H1 (cell line): Measurements from ENCODE around the gene DOCK8. TPM values are rescaled to one million over a fixed set of nuclear protein-coding genes. Genes with fewer than 3 reads are reported as not detected.

Source experiments
- CTCF ChIA-PET: fragments of 300-600 bp; sonication (Branson Sonifier 250); formaldehyde crosslinking; loops from one replicate; lab custom pipeline; 2021; ENCODE audit not compliant: partially characterized antibody; lab: Charles Lee
- POLR2A ChIA-PET: fragments of 300-600 bp; sonication (Branson Sonifier 250); formaldehyde crosslinking; loops from one replicate; lab custom pipeline; 2021; ENCODE audit warnings: inconsistent platforms; ENCODE audit not compliant: partially characterized antibody; lab: Charles Lee
- DNase-seq, 2 experiments: peaks; one replicate each; pipeline versions ENCODE4 v3.0.0 to v3.0.0-alpha.2; 2010 to 2022; ENCODE audit warnings: low spot score in 2 of 2, low read depth in 1 of 2, mixed read lengths in 1 of 2
- FAIRE-seq: peaks from 2 replicates; lab custom pipeline; 2011; peaks lifted over from hg19 to GRCh38; lab: Jason Lieb, UNC
- H2AFZ ChIP-seq: 2 replicates; pipeline ENCODE4 v1.8.1; 2012; ENCODE audit warnings: low read length, inconsistent platforms
- H2AK5ac ChIP-seq: 2 replicates; pipeline ENCODE4 v1.6.1; 2013; ENCODE audit warnings: low read depth, low read length
- H2BK120ac ChIP-seq: replicated peaks from 2 replicates; pipeline ENCODE3; 2013; ENCODE audit warnings: low read depth, low read length, inconsistent platforms
- H2BK12ac ChIP-seq: 2 replicates; pipeline ENCODE4 v1.6.1; 2013; ENCODE audit warnings: low read depth, low read length
- H2BK15ac ChIP-seq: 2 replicates; pipeline ENCODE4 v1.6.1; 2013; ENCODE audit warnings: low read length
- H2BK20ac ChIP-seq: 2 replicates; pipeline ENCODE4 v1.6.1; 2013; ENCODE audit warnings: low read length
- H2BK5ac ChIP-seq: 2 replicates; pipeline ENCODE4 v1.6.1; 2013; ENCODE audit warnings: low read depth, low read length
- H3K14ac ChIP-seq: 2 replicates; pipeline ENCODE4 v1.6.1; 2013; ENCODE audit warnings: inconsistent platforms; ENCODE audit not compliant: insufficient read length
- H3K18ac ChIP-seq: 2 replicates; pipeline ENCODE4 v1.6.1; 2013; ENCODE audit warnings: low read length; ENCODE audit errors: extremely low read depth
- H3K23ac ChIP-seq: 2 replicates; pipeline ENCODE4 v1.6.1; 2013; ENCODE audit warnings: inconsistent platforms; ENCODE audit not compliant: insufficient read length
- H3K23me2 ChIP-seq: 2 replicates; pipeline ENCODE4 v1.6.1; 2013; ENCODE audit warnings: low read depth, low read length
- H3K27ac ChIP-seq: 2 replicates; pipeline ENCODE4 v1.6.1; 2011; ENCODE audit warnings: low read depth, low read length, inconsistent platforms
- H3K27me3 ChIP-seq, 4 experiments: replicated peaks in 1 of 4; 1 replicate in 1 of 4; 2 replicates in 3 of 4; pipeline versions ENCODE4 v1.6.1 to v1.8.1; 2011 to 2013; ENCODE audit warnings: low read length in 3 of 4, mild to moderate bottlenecking in 3 of 4, inconsistent platforms in 2 of 4, mixed read lengths in 2 of 4, moderate library complexity in 1 of 4; ENCODE audit not compliant: control insufficient read depth in 3 of 4, insufficient read depth in 3 of 4; ENCODE audit errors: extremely low read depth in 1 of 4
- H3K36me3 ChIP-seq, 4 experiments: 2 replicates each; pipeline versions ENCODE4 v1.6.1 to v1.8.1; 2011 to 2013; ENCODE audit warnings: mild to moderate bottlenecking in 4 of 4, low read length in 3 of 4, moderate library complexity in 2 of 4, control low read depth in 1 of 4, inconsistent platforms in 1 of 4; ENCODE audit not compliant: insufficient read depth in 4 of 4, control insufficient read depth in 2 of 4
- H3K4ac ChIP-seq: replicated peaks from 2 replicates; pipeline ENCODE3; 2013; ENCODE audit warnings: low read length, low read depth, mixed read lengths, inconsistent platforms; ENCODE audit not compliant: insufficient read length
- H3K4me1 ChIP-seq, 4 experiments: replicated peaks in 1 of 4; 1 replicate in 1 of 4; 2 replicates in 3 of 4; pipeline versions ENCODE4 v1.6.1 to v1.8.1; 2011 to 2013; ENCODE audit warnings: low read length in 3 of 4, inconsistent platforms in 2 of 4, mixed read lengths in 1 of 4; ENCODE audit not compliant: insufficient read depth in 4 of 4, control insufficient read depth in 3 of 4
- H3K4me2 ChIP-seq, 2 experiments: 2 replicates each; pipeline versions ENCODE4 v1.6.1 to v1.8.1; 2011 to 2013; ENCODE audit warnings: low read depth in 2 of 2, low read length in 2 of 2, control low read depth in 1 of 2, inconsistent platforms in 1 of 2, mild to moderate bottlenecking in 1 of 2; ENCODE audit not compliant: insufficient read depth in 1 of 2
- H3K4me3 ChIP-seq, 4 experiments: fragments of 200-600, 300-600 bp in 1 of 4; sonication (generic), shearing (Covaris generic), sonication (Bioruptor Twin) in 1 of 4; 2 replicates each; pipeline versions ENCODE4 v1.5.1 to v1.8.1; 2011 to 2016; ENCODE audit warnings: low read length in 4 of 4, low read depth in 3 of 4, control low read depth in 2 of 4, inconsistent platforms in 2 of 4, mild to moderate bottlenecking in 2 of 4, mixed read lengths in 1 of 4, moderate library complexity in 1 of 4; ENCODE audit not compliant: insufficient read depth in 2 of 4; ENCODE audit errors: extremely low read depth in 1 of 4
- H3K56ac ChIP-seq: replicated peaks from 2 replicates; pipeline ENCODE3; 2013; ENCODE audit warnings: low read depth, mild to moderate bottlenecking, mixed read lengths, low read length, inconsistent platforms; ENCODE audit not compliant: insufficient read length
- H3K79me1 ChIP-seq: 2 replicates; pipeline ENCODE4 v1.6.1; 2013; ENCODE audit warnings: low read depth, low read length, control low read depth
- H3K79me2 ChIP-seq, 2 experiments: 2 replicates each; pipeline versions ENCODE4 v1.6.1 to v1.8.1; 2012 to 2013; ENCODE audit warnings: low read length in 2 of 2, mild to moderate bottlenecking in 2 of 2, inconsistent platforms in 1 of 2; ENCODE audit not compliant: insufficient read depth in 2 of 2, control insufficient read depth in 1 of 2
- H3K9ac ChIP-seq, 4 experiments: replicated peaks in 1 of 4; 1 replicate in 1 of 4; 2 replicates in 3 of 4; pipeline versions ENCODE4 v1.6.1 to v1.8.1; 2011 to 2013; ENCODE audit warnings: low read depth in 3 of 4, low read length in 3 of 4, control low read depth in 2 of 4, mild to moderate bottlenecking in 2 of 4, moderate library complexity in 2 of 4, inconsistent platforms in 1 of 4; ENCODE audit errors: extremely low read depth in 1 of 4
- H3K9me3 ChIP-seq, 2 experiments: 2 replicates each; pipeline versions ENCODE4 v1.6.1 to v1.8.1; 2012 to 2013; ENCODE audit warnings: mild to moderate bottlenecking in 2 of 2, moderate library complexity in 2 of 2, control low read depth in 1 of 2, inconsistent platforms in 1 of 2, low read depth in 1 of 2, low read length in 1 of 2, mixed read lengths in 1 of 2; ENCODE audit not compliant: insufficient read depth in 2 of 2
- H4K20me1 ChIP-seq, 2 experiments: replicated peaks in 1 of 2; 2 replicates each; pipeline versions ENCODE3 to v1.8.1; 2011 to 2013; ENCODE audit warnings: inconsistent platforms in 2 of 2, low read length in 2 of 2, mild to moderate bottlenecking in 1 of 2; ENCODE audit not compliant: insufficient read depth in 2 of 2, control insufficient read depth in 1 of 2
- H4K5ac ChIP-seq: 2 replicates; pipeline ENCODE4 v1.6.1; 2013; ENCODE audit warnings: low read length, low read depth, mixed read lengths, inconsistent platforms; ENCODE audit not compliant: insufficient read length
- H4K8ac ChIP-seq: 2 replicates; pipeline ENCODE4 v1.8.0; 2013; ENCODE audit warnings: mild to moderate bottlenecking, moderate library complexity, low read length, inconsistent platforms; ENCODE audit not compliant: insufficient read depth; ENCODE audit errors: extremely low read depth
- H4K91ac ChIP-seq: replicated peaks from 2 replicates; pipeline ENCODE3; 2013; ENCODE audit warnings: low read length, mixed read lengths, inconsistent platforms; ENCODE audit not compliant: insufficient read length
- CREB1 ChIP-seq: IDR thresholded peaks from 2 replicates; pipeline ENCODE4 v1.6.1; 2012; ENCODE audit warnings: inconsistent platforms
- GABPA ChIP-seq: IDR thresholded peaks from 2 replicates; pipeline ENCODE4 v1.6.1; 2011; ENCODE audit warnings: mild to moderate bottlenecking, low read length, moderate library complexity, borderline replicate concordance; ENCODE audit not compliant: insufficient read depth
- GTF2F1 ChIP-seq: IDR thresholded peaks from 2 replicates; pipeline ENCODE4 v1.6.1; 2012; ENCODE audit warnings: low read depth, low read length, improper control_type of control experiment, borderline replicate concordance
- JUN ChIP-seq: IDR thresholded peaks from 2 replicates; pipeline ENCODE4 v1.6.1; 2011; ENCODE audit warnings: low read depth, mild to moderate bottlenecking, improper control_type of control experiment, low read length
- KDM5A ChIP-seq: fragments of 200-600 bp; IDR thresholded peaks from 2 replicates; pipeline ENCODE4 v1.7.1; 2012; ENCODE audit warnings: mild to moderate bottlenecking, low read length, inconsistent platforms, mixed read lengths
- POLR2AphosphoS5 ChIP-seq: IDR thresholded peaks from 2 replicates; pipeline ENCODE4 v1.6.1; 2011; ENCODE audit warnings: low read depth, low read length
- SAP30 ChIP-seq: fragments of 300-600 bp; sonication (generic); IDR thresholded peaks from 2 replicates; pipeline ENCODE4 v1.7.1; 2012; ENCODE audit warnings: low read length, moderate library complexity, mild to moderate bottlenecking, inconsistent platforms; ENCODE audit not compliant: insufficient read depth, insufficient replicate concordance
- SP2 ChIP-seq: IDR thresholded peaks from 2 replicates; pipeline ENCODE4 v1.6.1; 2012; ENCODE audit warnings: mild to moderate bottlenecking, low read length, inconsistent platforms
- SP4 ChIP-seq: IDR thresholded peaks from 2 replicates; pipeline ENCODE4 v1.6.1; 2012; ENCODE audit warnings: low read length, inconsistent platforms
- TAF1 ChIP-seq: IDR thresholded peaks from 2 replicates; pipeline ENCODE4 v1.6.1; 2011; ENCODE audit warnings: mild to moderate bottlenecking, low read depth, low read length
- TCF12 ChIP-seq: IDR thresholded peaks from 2 replicates; pipeline ENCODE4 v1.6.1; 2011; ENCODE audit warnings: low read depth, mild to moderate bottlenecking, low read length
- WGBS, 2 experiments: shearing (Covaris generic) in 1 of 2; methylation state at CpG; one replicate each; pipeline versions ENCODE4 v1.1.6 to v1.1.7; 2013 to 2015; ENCODE audit warnings: low lambda C conversion rate in 2 of 2, mixed read lengths in 2 of 2, inconsistent platforms in 1 of 2, low coverage in 1 of 2, missing lambda C conversion rate in 1 of 2; ENCODE audit not compliant: insufficient replicate concordance in 2 of 2, insufficient coverage in 1 of 2, insufficient read length in 1 of 2; ENCODE audit errors: extremely low coverage in 1 of 2, missing lambda C conversion rate in 1 of 2; 5-methylcytosine and 5-hydroxymethylcytosine counted together
- polyA plus RNA-seq, 7 experiments: library from polyadenylated mRNA; depleted of rRNA in 3 of 7; stranded (reverse) in 5 of 7; unstranded in 2 of 7; fragments of >200 nt in 5 of 7; fragments of 200-250 nt in 2 of 7; gene quantifications; 1 replicate in 5 of 7; 2 replicates in 1 of 7; 4 replicates in 1 of 7; pipeline versions ENCODE4 v1.2.1 to v1.2.3, GENCODE V29; 2011 to 2013; ENCODE audit warnings: missing spikeins in 2 of 7, mixed read lengths in 2 of 7
- total RNA-seq: library from RNA; stranded (reverse); fragmentation: NEBNext Ultra II Directional; extraction: Animal tissue kit (Norgen Biotek cat#: 25700); gene quantifications from 2 replicates; pipeline ENCODE4 v1.2.1, GENCODE V29; 2021
- TF ChIP-seq, protein P1 (sequence below): IDR thresholded peaks from 2 replicates; pipeline ENCODE4 v1.6.1; 2012; ENCODE audit warnings: low read length, inconsistent platforms

Gene DOCK8
- total and polyA plus RNA-seq, 2 of the 8 experiments (the other 6 are each of a cell fraction or from before 2014, with no cell fraction given), result 0.57 to 2.0 TPM

DNA sequence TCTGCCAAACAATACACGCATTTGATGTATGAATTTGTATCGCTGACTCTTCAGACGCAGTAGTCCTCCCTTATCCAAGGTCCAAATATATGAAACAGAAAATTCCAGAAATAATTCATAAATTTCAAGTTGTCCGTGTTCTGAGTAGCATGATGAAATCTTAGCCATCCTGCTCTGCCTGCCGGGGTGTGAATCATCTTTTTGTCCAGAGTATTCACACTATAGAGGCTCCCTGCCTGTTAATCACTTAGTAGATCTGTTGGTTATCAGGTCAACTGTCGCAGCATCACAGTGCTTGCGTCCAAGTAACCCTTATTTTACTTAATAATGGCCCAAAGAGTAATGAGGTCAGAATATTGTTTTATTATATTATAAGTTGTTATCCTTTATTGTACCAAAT, 268.1 kb downstream of the DOCK8 start:
- no peak overlapping the region for H3K9ac ChIP-seq
- no peak overlapping the region for H2AFZ ChIP-seq
- no peak overlapping the region for H4K8ac ChIP-seq
- ChIA-PET CTCF (interaction anchor here (0.5 to 1.2 kb wide), 2 partner anchors 95 to 369 kb away, joined by 4 read pairs; no protein-coding TSS in a partner anchor), POLR2A (interaction anchor here (1.5 kb wide), 1 partner anchor 10 kb away, joined by 3 read pairs; no protein-coding TSS in a partner anchor)
- H3K23ac ChIP-seq, result no peak overlapping the region
- H3K27ac ChIP-seq, result no peak overlapping the region
- H3K79me2 ChIP-seq, result no peaks in the 10 kb centered on the region
- H2BK120ac ChIP-seq, result no peak overlapping the region
- 79% methylated on average over 7 of the region's 7 CpGs; no CpG with 5 or more reads in 1 of the 2 experiments for WGBS, 2 experiments
- no peaks in the 10 kb centered on the region for H4K20me1 ChIP-seq
- H3K36me3 ChIP-seq, result no peaks in the 10 kb centered on the region
- H2AK5ac ChIP-seq, result no peak overlapping the region
- H3K4me2 ChIP-seq, result no peak overlapping the region
- no peaks in the 10 kb centered on the region for H3K27me3 ChIP-seq
- H3K18ac ChIP-seq, result no peak overlapping the region
- no peak overlapping the region for H3K4ac ChIP-seq
- no peak overlapping the region for H3K4me3 ChIP-seq
- peaks cover 0 to 7% (median 2%) of the 10 kb centered on the region in 4 experiments; a peak in 4 of 7 replicates for H3K4me1 ChIP-seq
- peaks cover 4 to 8% of the 10 kb centered on the region in 2 experiments; a peak in 1 of 4 replicates for H3K9me3 ChIP-seq
- FAIRE-seq, result no peak
- no peak overlapping the region for H3K56ac ChIP-seq
- no peak overlapping the region for H2BK15ac ChIP-seq
- H3K79me1 ChIP-seq, result no peaks in the 10 kb centered on the region
- no peak overlapping the region for H2BK5ac ChIP-seq
- no peak for DNase-seq
- H2BK12ac ChIP-seq, result no peak overlapping the region
- H3K14ac ChIP-seq, result no peak overlapping the region
- no peak overlapping the region for H2BK20ac ChIP-seq
- H4K91ac ChIP-seq, result no peak overlapping the region
- H4K5ac ChIP-seq, result no peak overlapping the region
- H3K23me2 ChIP-seq, result no peaks in the 10 kb centered on the region
- no peak for TF ChIP-seq GTF2F1
- no peak for TF ChIP-seq GABPA
- no peak for TF ChIP-seq JUN
- no peak for TF ChIP-seq SP4
- TF ChIP-seq, protein P1, sequence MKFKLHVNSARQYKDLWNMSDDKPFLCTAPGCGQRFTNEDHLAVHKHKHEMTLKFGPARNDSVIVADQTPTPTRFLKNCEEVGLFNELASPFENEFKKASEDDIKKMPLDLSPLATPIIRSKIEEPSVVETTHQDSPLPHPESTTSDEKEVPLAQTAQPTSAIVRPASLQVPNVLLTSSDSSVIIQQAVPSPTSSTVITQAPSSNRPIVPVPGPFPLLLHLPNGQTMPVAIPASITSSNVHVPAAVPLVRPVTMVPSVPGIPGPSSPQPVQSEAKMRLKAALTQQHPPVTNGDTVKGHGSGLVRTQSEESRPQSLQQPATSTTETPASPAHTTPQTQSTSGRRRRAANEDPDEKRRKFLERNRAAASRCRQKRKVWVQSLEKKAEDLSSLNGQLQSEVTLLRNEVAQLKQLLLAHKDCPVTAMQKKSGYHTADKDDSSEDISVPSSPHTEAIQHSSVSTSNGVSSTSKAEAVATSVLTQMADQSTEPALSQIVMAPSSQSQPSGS, result no peak
- no peak for TF ChIP-seq TAF1
- no peak for TF ChIP-seq SAP30
- no peak for TF ChIP-seq TCF12
- TF ChIP-seq KDM5A, result no peak
- TF ChIP-seq CREB1, result no peak
- no peak for TF ChIP-seq POLR2AphosphoS5
- TF ChIP-seq SP2, result no peak
